GM19397 (cell line): Measurements from ENCODE around the gene ZEB2.

Source experiments
- ATAC-seq: cut with Tn5 transposase; IDR thresholded peaks from one replicate; pipeline ENCODE4 v1.9.1; 2021; ENCODE audit warnings: mild to moderate bottlenecking, moderate library complexity; ENCODE audit not compliant: unreplicated experiment

The ZEB2 gene

GRCh38 chr2:144496977-144497598 lies 22.8 kb downstream of the ZEB2 start:
- no peak for ATAC-seq

GRCh38 chr2:144496092-144496976 lies 23.6 kb downstream of the ZEB2 start:
- ATAC-seq, result no peak

GRCh38 chr2:144495227-144496091 lies 24.5 kb downstream of the ZEB2 start:
- no peak for ATAC-seq

DNA sequence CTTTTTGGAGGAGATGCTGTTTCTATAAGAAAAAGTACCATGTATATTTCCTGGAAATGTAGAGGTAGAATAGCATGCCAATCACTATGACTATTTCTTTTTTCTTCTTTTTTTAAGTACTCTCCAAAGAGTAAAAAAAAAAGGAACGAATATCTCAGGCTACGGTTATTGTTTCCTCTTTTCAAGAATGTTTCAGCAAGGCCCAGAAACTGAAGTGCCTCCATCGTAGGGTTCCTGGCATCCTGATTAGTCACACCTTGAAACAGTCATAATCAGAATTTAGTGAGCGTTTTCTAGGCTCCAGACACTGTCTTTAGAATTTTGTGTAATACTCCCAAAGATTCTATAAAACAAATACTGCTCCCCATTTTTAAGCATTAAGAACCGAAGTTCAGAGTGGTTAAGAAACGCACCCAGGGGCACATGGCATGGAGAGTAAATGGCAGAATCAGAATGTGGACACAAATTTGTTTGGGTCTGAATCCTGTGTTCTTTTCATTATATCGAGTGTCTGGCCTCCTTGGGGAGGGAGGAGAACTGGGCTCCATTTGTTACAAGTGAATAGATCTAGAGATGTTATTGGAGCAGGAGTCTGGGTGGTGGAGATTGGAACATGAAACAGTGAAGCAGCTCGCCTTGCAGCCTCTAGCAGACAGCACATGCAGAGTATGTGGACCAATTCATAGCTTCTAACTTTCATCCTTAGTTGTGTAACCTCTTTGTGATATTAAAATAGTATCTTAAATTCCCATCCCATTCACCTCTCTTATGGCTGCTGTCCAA lies 26.7 kb downstream of the ZEB2 start:
- ATAC-seq, result no peak

GRCh38 chr2:144490857-144491256 lies 29.1 kb downstream of the ZEB2 start:
- ATAC-seq, result no peak

- ATAC-seq, result no peak
Observed at GRCh38 chr2:144490017-144490416, 29.9 kb downstream of the ZEB2 start.

DNA sequence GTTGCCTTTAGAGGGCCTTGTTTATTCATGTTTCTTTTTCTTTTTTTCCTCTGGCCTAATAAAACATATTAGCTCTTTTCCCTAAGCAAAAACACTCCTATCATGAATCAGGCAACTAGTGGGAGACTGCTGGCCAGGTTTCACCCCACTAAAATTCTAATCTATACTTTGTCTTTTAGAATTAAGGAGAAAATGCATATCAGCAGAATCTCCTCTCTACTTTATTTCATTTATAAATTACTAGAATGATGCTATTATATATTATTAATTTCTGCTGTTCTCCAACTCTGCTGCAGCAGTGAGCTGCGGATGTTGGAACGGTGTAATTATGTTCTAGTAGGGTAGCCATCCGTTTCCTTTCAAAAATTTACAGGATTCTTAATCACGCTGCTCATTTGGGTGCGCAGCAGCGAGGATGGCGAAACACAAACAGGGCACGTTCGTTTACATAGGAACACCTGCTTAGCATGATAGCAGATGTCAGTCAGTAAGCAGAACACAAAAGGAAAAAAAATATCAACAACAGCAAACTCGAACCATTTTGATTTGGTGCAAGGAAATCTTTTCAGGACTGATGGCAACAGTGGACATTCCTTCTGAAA lies 30.5 kb downstream of the ZEB2 start:
- no peak for ATAC-seq

GRCh38 chr2:144484201-144484948 lies 35.5 kb downstream of the ZEB2 start:
- ATAC-seq, result no peak

GRCh38 chr2:144481666-144482065 lies 38.3 kb downstream of the ZEB2 start:
- ATAC-seq, result no peak

GRCh38 chr2:144481109-144481508 lies 38.8 kb downstream of the ZEB2 start:
- ATAC-seq, result no peak

- no peak for ATAC-seq
Observed at GRCh38 chr2:144480285-144480684, 39.6 kb downstream of the ZEB2 start.

GRCh38 chr2:144479659-144480058 lies 40.3 kb downstream of the ZEB2 start:
- ATAC-seq, result no peak

- no peak for ATAC-seq
Observed at GRCh38 chr2:144479138-144479537, 40.8 kb downstream of the ZEB2 start.

DNA sequence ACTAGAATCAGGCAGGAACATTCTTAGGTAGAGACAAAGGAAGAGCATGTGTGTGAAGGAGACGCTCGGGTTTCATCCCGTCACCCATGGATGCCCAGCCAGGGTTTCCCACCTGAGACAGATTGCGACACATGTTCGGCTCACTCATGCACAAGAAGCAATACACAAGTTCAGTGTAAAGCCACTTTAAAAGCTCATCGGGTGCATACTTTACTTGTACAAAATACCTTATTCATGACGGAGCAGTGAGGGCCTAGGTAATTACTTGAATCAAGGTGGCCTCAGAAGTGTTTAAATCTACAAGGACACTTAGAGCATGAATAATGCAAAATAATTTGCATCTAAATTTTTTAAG lies 42.0 kb downstream of the ZEB2 start:
- ATAC-seq, result no peak

- ATAC-seq, result no peak
Observed at GRCh38 chr2:144477281-144477956, 42.5 kb downstream of the ZEB2 start.

DNA sequence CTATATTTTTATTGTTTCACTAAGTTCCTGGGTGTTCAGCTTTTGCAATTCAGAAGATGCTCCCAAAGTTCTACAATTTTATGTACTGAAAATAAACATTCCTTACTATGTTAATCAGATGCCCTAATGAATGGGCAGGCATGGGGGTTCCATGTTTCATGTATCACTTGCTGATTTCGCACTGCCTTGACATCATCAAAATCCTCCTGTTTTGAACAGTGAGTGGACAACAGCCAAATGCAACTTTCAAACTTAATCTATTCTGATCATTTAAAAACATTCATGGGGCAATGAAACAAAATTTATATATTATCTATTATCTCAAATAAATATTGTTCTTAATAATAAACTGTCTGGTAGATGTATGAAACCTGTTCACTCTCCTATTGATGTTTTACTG lies 43.2 kb downstream of the ZEB2 start:
- ATAC-seq, result no peak

- no peak for ATAC-seq
Observed at GRCh38 chr2:144475569-144476275, 44.2 kb downstream of the ZEB2 start.

DNA sequence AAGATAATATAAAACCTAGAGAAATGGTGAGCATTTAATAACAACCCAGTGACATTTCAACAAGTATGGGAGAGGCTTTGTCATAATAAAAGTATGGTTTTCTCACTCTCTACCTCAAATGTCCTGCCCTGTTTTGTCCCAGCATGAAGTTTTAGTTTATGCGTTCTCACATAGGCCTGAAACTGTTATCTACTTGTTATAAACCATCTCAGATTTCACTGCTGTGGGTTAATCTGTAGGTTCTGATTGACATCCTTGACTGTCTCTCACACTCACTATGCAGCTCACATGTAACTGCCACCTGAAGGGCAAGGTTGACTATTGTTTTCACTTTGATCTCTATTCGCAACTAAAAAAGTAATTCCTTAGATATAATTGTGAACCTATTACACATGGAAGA lies 44.9 kb downstream of the ZEB2 start:
- ATAC-seq, result no peak
